ENCODE measurements around the gene XRN2.

XRN2 gene

GRCh38 chr20:21301940-21302663 is 1.0 kb upstream of the XRN2 start:
- no peak for TF ChIP-seq FOXM1 (IDR thresholded peaks at IDR 0.05; ENCODE audit: borderline replicate concordance, low read depth)
- no peak for TF ChIP-seq TAF1 (IDR thresholded peaks at IDR 0.05; ENCODE audit: low read depth)
- TF ChIP-seq YY1 (IDR thresholded peaks at IDR 0.05; ENCODE audit: low read depth) = no peak
- no peak for TF ChIP-seq TEAD4 (IDR thresholded peaks at IDR 0.05)
- TF ChIP-seq NFIC (IDR thresholded peaks at IDR 0.05) = no peak
- no peak for TF ChIP-seq EGR1 (IDR thresholded peaks at IDR 0.05)
- TF ChIP-seq TCF12 (IDR thresholded peaks at IDR 0.05; ENCODE audit: low read depth) = no peak
- no peak for TF ChIP-seq CREB1 (IDR thresholded peaks at IDR 0.05; ENCODE audit: low read depth)
- no peak for TF ChIP-seq USF1 (IDR thresholded peaks at IDR 0.05)
- no peak for TF ChIP-seq EP300 (IDR thresholded peaks at IDR 0.05; ENCODE audit: borderline replicate concordance)
- no peak for TF ChIP-seq RAD21 (IDR thresholded peaks at IDR 0.05; ENCODE audit: low read depth)
- no peak for TF ChIP-seq CEBPB (IDR thresholded peaks at IDR 0.05)
- no peak for TF ChIP-seq REST (IDR thresholded peaks at IDR 0.05; ENCODE audit: low read depth)
- no peak for TF ChIP-seq ZBTB7A (IDR thresholded peaks at IDR 0.05; ENCODE audit: low read depth)
- TF ChIP-seq MAX (IDR thresholded peaks at IDR 0.05) = no peak

- TF ChIP-seq RAD21 (IDR thresholded peaks at IDR 0.05; ENCODE audit: low read depth) = no peak
- TF ChIP-seq REST (IDR thresholded peaks at IDR 0.05; ENCODE audit: low read depth) = no peak
- no peak for TF ChIP-seq FOXM1 (IDR thresholded peaks at IDR 0.05; ENCODE audit: borderline replicate concordance, low read depth)
- TF ChIP-seq EGR1 (IDR thresholded peaks at IDR 0.05) = no peak
- TF ChIP-seq TAF1 (IDR thresholded peaks at IDR 0.05; ENCODE audit: low read depth) = no peak
- no peak for TF ChIP-seq ZBTB7A (IDR thresholded peaks at IDR 0.05; ENCODE audit: low read depth)
- TF ChIP-seq TEAD4 (IDR thresholded peaks at IDR 0.05) = no peak
- no peak for TF ChIP-seq EP300 (IDR thresholded peaks at IDR 0.05; ENCODE audit: borderline replicate concordance)
- TF ChIP-seq YY1 (IDR thresholded peaks at IDR 0.05; ENCODE audit: low read depth) = no peak
- no peak for TF ChIP-seq CREB1 (IDR thresholded peaks at IDR 0.05; ENCODE audit: low read depth)
- TF ChIP-seq CEBPB (IDR thresholded peaks at IDR 0.05) = no peak
- no peak for TF ChIP-seq MAX (IDR thresholded peaks at IDR 0.05)
- no peak for TF ChIP-seq NFIC (IDR thresholded peaks at IDR 0.05)
- TF ChIP-seq USF1 (IDR thresholded peaks at IDR 0.05) = no peak
- no peak for TF ChIP-seq TCF12 (IDR thresholded peaks at IDR 0.05; ENCODE audit: low read depth)
Measured at GRCh38 chr20:21302664-21303060, 469 bp upstream of the XRN2 start.

- no peak for TF ChIP-seq NFIC (IDR thresholded peaks at IDR 0.05)
- TF ChIP-seq FOXM1 (IDR thresholded peaks at IDR 0.05; ENCODE audit: borderline replicate concordance, low read depth) = no peak
- no peak for TF ChIP-seq CEBPB (IDR thresholded peaks at IDR 0.05)
Measured at GRCh38 chr20:21303872-21304586, 898 bp downstream of the XRN2 start.

GRCh38 chr20:21308340-21308739 is 5.2 kb downstream of the XRN2 start:
- TF ChIP-seq CEBPB (IDR thresholded peaks at IDR 0.05) (no peak), TCF12 (IDR thresholded peaks at IDR 0.05; ENCODE audit: low read depth) (no peak), TAF1 (IDR thresholded peaks at IDR 0.05; ENCODE audit: low read depth) (no peak), ZBTB7A (IDR thresholded peaks at IDR 0.05; ENCODE audit: low read depth) (no peak), CREB1 (IDR thresholded peaks at IDR 0.05; ENCODE audit: low read depth) (no peak), EP300 (IDR thresholded peaks at IDR 0.05; ENCODE audit: borderline replicate concordance) (no peak), YY1 (IDR thresholded peaks at IDR 0.05; ENCODE audit: low read depth) (no peak), NFIC (IDR thresholded peaks at IDR 0.05) (no peak), MAX (IDR thresholded peaks at IDR 0.05) (no peak), FOXM1 (IDR thresholded peaks at IDR 0.05; ENCODE audit: borderline replicate concordance, low read depth) (no peak)

Measured in Ishikawa (cell line).